Adrenal gland (tissue), 12 donors: ENCODE results near the gene FAM90A26. TPM values are rescaled to one million over a fixed set of nuclear protein-coding genes. Genes with fewer than 3 reads are reported as not detected.
"Not testable (repeated sequence)": the region's sequence is repeated elsewhere in the genome, so short reads cannot be mapped to it uniquely, and the experiment has no call there.

Experiments used
- DNase-seq, 7 donors: peaks; one replicate each; pipeline ENCODE4 v3.0.0-alpha.2; 2019 to 2020
- H3K27ac ChIP-seq, 5 donors: fragments of 200-600 bp; sonication (generic) in 4 of 5; 1 replicate in 3 of 5; 2 replicates in 2 of 5; pipeline versions ENCODE4 v1.5.1 to v1.8.0; 2016 to 2020; ENCODE audit warnings: mild to moderate bottlenecking in 1 of 5
- H3K27me3 ChIP-seq: fragments of 200-600 bp; 2 replicates; pipeline ENCODE4 v1.8.0; 2021
- H3K36me3 ChIP-seq, 2 donors: fragments of 200-600 bp; replicated peaks in 1 of 2; 1 replicate in 1 of 2; 2 replicates in 1 of 2; pipeline versions ENCODE4 v1.5.1 to v1.8.0; 2018 to 2022
- H3K4me1 ChIP-seq, 2 donors: fragments of 200-600 bp; replicated peaks in 1 of 2; 1 replicate in 1 of 2; 2 replicates in 1 of 2; pipeline versions ENCODE4 v1.5.1 to v1.8.0; 2018 to 2021
- H3K4me3 ChIP-seq, 4 donors: fragments of 200-600 bp; sonication (generic) in 3 of 4; one replicate each; pipeline ENCODE4 v1.5.1; 2016 to 2018
- H3K9me3 ChIP-seq, 3 donors: fragments of 200-600 bp; sonication (generic) in 1 of 3; replicated peaks in 1 of 3; 1 replicate in 2 of 3; 2 replicates in 1 of 3; pipeline versions ENCODE4 v1.5.1 to v1.8.0; 2016 to 2021
- CTCF ChIP-seq, 6 experiments: fragments of 450-650 bp in 4 of 6; fragments of 200-600 bp in 2 of 6; sonication (generic) in 1 of 6; IDR thresholded peaks; 1 replicate in 5 of 6; 2 replicates in 1 of 6; pipeline versions ENCODE4 v1.5.1 to v1.8.0; 2016 to 2021; ENCODE audit warnings: antibody characterized with exemption in 6 of 6, mild to moderate bottlenecking in 2 of 6, moderate library complexity in 1 of 6
- WGBS, 4 donors: extraction: QIAGEN DNeasy Blood & Tissue Kit in 2 of 4; methylation state at CpG; one replicate each; pipeline versions ENCODE4 v1.1.5 to v1.1.7; 2013 to 2017; 5-methylcytosine and 5-hydroxymethylcytosine counted together
- intact Hi-C, 2 donors: fragments of 100-400 bp; cut with DNase I; formaldehyde crosslinking; loops; one replicate each; pipeline versions ENCODE4 v1.14.1 to v1.15.0; 2022 to 2023
- polyA plus RNA-seq, 3 donors: library from polyadenylated mRNA; stranded (reverse); fragments of 200-250 nt in 2 of 3; fragments of 350-450 nt in 1 of 3; fragmentation: Illumina TruSeq in 1 of 3; extraction: RNeasy Lipid Tissue Mini Kit (QIAGEN cat#74804) in 1 of 3; gene quantifications; one replicate each; pipeline ENCODE4 v1.2.3, GENCODE V29; 2013 to 2014
- total RNA-seq, 9 donors: library from RNA; depleted of rRNA in 4 of 9; stranded (reverse); fragments of >200 nt in 4 of 9; fragments of 120-200 nt in 1 of 9; fragmentation: NEBNext Ultra II Directional in 1 of 9; extraction: Animal tissue kit (Norgen Biotek cat#: 25700) in 1 of 9; gene quantifications; one replicate each; pipeline versions ENCODE4 v1.1.0 to v1.2.4, GENCODE V29; 2013 to 2023
- donor health status: healthy with polysubstance abuse.
- donor health status: Bipolar disorder and iron deficiency.
- donor health status: DM: yes; HTN: yes; CAD: no.
- donor health status: DM: no; HTN: no; CAD: no.
- donor health status: DM: no; HTN: no; CAD: no.
- donor health status: DM: yes; HTN: yes; CAD: no.

Gene FAM90A26
- total and polyA plus RNA-seq, 12 donors, result not detected

DNA sequence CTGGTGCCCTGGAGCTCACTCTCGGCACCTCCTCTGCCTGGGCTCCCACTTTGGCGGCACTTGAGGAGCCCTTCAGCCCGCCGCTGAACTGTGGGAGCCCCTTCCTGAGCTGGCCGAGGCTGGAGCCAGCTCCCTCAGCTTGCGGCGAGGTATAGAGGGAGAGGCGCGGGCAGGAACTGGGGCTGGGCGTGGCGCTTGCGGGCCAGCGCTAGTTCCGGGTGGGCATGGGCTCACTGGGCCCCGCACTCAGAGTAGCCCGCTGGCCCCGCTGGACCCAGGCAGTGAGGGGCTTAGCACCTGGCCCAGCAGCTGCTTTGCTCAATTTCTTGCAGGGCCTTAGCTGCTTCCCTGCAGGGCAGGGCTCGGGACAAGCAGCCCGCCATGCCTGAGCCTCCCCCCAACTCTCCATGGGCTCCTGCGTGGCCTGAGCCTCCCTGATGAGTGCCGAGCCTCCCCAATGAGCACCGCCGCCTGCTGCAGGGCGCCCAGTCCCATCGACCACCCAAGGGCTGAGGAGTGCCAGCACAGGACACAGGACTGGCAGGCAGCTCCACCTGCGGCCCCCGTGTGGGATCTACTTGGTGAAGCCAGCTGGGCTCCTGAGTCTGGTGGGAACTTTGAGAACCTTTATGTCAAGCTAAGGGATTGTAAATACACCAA is 26.7 kb upstream of the FAM90A26 start:
- TF ChIP-seq CTCF (IDR thresholded peaks at IDR 0.05), result no peak

DNA sequence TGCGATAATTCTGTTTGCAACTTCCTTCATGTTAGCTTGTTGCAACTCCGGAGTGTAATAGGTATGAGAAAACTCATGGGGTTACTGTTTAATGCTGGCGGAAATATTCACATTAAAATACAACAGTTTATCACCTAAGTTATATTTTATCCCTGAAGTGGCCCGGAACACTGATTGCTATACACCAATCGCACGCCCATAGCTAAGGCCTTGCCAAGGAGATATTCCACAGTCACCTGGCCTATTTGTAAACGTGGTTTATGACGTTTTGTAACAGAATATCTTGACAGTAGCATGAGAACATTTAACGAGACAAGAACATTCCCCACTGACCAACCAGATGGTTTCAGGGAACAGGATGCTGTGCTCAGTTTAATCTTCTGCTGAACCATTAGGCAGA is 23.2 kb upstream of the FAM90A26 start:
- no peaks in the 10 kb centered on the region for H3K9me3 ChIP-seq
- H3K27me3 ChIP-seq, result no peaks in the 10 kb centered on the region
- no peak overlapping the region for H3K27ac ChIP-seq
- no peaks in the 10 kb centered on the region for H3K36me3 ChIP-seq
- intact Hi-C loops, result no loop called here
- 92 to 96% (median 94%) methylated on average over 9 of the region's 9 CpGs for WGBS, 4 donors
- TF ChIP-seq CTCF (IDR thresholded peaks at IDR 0.05), result no peak
- DNase-seq, result no peak
- no peak overlapping the region for H3K4me3 ChIP-seq
- no peaks in the 10 kb centered on the region for H3K4me1 ChIP-seq

More for the DNA sequence above, 26.7 kb upstream of the FAM90A26 start:
- 90 to 98% (median 95%) methylated on average over 3 to 27 of the region's 27 CpGs for WGBS, 4 donors
- Histone ChIP-seq H3K36me3 (no peaks in the 10 kb centered on the region), H3K9me3 (no peaks in the 10 kb centered on the region), H3K4me3 (no peak overlapping the region), H3K4me1 (no peaks in the 10 kb centered on the region), H3K27me3 (no peaks in the 10 kb centered on the region), H3K27ac (no peak overlapping the region)
- intact Hi-C loops, result no loop called here
- DNase-seq, result no peak

GRCh38 chr4:9147368-9147767 is 22.8 kb upstream of the FAM90A26 start:
- not testable (repeated sequence) for H3K27ac ChIP-seq, DNase-seq
- 95 to 100% (median 99%) methylated on average over 2 to 4 of the region's 4 CpGs for WGBS, 4 donors

DNA sequence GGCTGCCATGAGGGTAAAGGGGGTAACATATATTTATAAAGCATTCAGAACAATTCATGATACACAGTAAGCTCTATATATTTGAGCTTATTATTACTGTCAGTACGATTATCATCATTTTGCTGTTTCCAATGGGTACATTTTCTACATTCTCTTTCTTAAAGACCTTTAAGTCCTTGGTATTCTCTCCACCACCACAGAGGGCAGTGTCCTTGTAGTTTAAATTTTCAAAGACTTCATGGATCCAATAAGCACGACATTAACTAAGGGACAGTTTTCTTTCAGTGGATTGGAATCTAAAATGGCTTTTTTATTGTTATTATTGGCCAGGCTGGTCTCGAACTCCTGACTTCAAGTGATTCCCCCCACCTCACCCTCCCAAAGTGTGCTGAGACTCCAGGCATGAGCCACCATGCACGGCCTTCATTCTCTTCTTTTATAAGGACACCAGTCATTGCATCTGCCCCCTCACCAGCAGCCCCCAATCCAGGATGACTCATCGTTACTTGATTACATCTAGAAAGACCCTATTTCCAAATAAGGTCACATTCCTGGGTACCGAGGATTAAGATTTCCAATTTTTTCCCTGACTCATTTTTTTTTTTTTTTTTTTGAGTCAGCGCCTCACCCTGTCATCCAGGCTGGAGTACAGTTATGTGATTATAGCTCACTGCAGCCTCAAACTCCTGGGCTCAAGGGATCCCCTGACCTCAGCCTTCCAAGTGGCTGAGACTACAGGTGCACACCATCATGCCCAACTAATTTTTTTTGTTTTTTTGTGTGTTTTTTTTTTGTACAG is 21.4 kb upstream of the FAM90A26 start:
- H3K4me1 ChIP-seq, H3K9me3 ChIP-seq, H3K4me3 ChIP-seq, H3K36me3 ChIP-seq, H3K27ac ChIP-seq, intact Hi-C loops, H3K27me3 ChIP-seq, DNase-seq: not testable (repeated sequence)
- WGBS, 4 donors, result 71 to 80% (median 74%) methylated on average over 7 of the region's 7 CpGs

More at GRCh38 chr4:9147368-9147767, 22.8 kb upstream of the FAM90A26 start:
- H3K4me3 ChIP-seq, intact Hi-C loops, H3K36me3 ChIP-seq, H3K4me1 ChIP-seq, H3K27me3 ChIP-seq, H3K9me3 ChIP-seq: not testable (repeated sequence)

GRCh38 chr4:9151809-9152179 is 18.4 kb upstream of the FAM90A26 start:
- H3K27me3 ChIP-seq, intact Hi-C loops, H3K9me3 ChIP-seq, H3K4me1 ChIP-seq, DNase-seq, H3K36me3 ChIP-seq: not testable (repeated sequence)
- peak overlapping the region in 3 of 4 donors; percentile 11 to 70 (median 49) for H3K4me3 ChIP-seq
- peak overlapping the region in 4 of 5 donors; percentile 61 to 95 (median 75) for H3K27ac ChIP-seq
- 4% methylated on average over 10 to 12 of the region's 12 CpGs for WGBS, 4 donors

DNA sequence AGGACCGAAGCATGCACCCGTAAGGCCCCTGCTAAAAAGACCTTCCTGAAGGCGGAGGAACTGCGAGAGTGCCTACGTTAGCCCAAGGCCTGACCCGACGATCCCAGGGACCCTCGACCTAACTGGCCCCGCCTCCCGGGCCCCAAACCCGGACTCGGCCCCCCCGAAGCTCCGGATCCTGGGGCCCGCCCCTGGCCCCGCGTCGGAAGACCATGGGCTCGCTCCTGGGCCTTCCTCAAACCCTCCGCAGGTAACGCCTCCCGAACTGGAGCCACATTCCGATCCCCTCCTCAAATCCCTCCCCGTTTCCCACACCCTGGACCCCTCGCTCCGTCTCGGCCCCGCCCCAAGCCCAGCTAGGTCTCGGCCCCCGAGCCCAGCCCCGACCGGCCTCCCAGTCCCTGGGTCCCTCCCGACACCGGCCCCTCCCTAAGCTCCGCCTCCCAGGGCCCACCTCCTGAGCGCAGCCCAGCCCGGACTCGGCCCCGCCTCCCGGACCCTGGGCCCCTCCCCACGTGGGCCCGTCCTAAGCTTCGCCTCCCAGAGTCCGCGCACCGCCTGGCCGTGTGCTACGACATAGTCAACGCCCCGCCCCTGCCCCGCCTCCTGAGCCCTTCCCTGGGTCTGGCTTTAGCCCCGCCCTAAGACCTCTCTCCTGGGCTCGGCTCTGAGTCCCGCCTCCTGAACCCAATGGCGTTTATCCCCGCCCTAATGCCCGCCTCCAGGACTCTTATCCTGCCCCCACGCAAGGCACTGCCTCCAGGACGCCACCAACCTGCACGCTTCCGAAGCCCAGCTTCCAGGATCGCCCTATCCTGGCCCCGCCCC is 17.8 kb upstream of the FAM90A26 start:
- Histone ChIP-seq H3K4me3 (peak overlapping the region in 3 of 4 donors; percentile 11 to 70 (median 49)), H3K27ac (peak overlapping the region in 4 of 5 donors; percentile 61 to 95 (median 75))
- peak; percentile 98 to 99 (median 99) for DNase-seq
- intact Hi-C loops, H3K9me3 ChIP-seq, H3K4me1 ChIP-seq, H3K27me3 ChIP-seq, H3K36me3 ChIP-seq: not testable (repeated sequence)
- WGBS, 4 donors, result 0 to 1% (median 1%) methylated on average over 5 to 63 of the region's 63 CpGs
